Liver (tissue), 3 donors: Measurements from ENCODE around the gene STOX1.

Experiments used
- SP1 ChIP-seq: IDR thresholded peaks from 2 replicates; pipeline ENCODE4 v1.6.1; 2018; ENCODE audit warnings: antibody characterized with exemption, mild to moderate bottlenecking
- TF ChIP-seq, protein P1 (sequence below): fragments of 150-350 bp; IDR thresholded peaks from 2 replicates; pipeline ENCODE4 v1.5.1; 2017; ENCODE audit warnings: improper control_type of control experiment, low read depth, low read length; ENCODE audit not compliant: missing input control
- TF ChIP-seq, protein P2 (sequence below): IDR thresholded peaks from 2 replicates; pipeline ENCODE4 v1.6.1; 2016; ENCODE audit warnings: antibody characterized with exemption
- donor health status: healthy.
- donor health status: healthy.

DNA sequence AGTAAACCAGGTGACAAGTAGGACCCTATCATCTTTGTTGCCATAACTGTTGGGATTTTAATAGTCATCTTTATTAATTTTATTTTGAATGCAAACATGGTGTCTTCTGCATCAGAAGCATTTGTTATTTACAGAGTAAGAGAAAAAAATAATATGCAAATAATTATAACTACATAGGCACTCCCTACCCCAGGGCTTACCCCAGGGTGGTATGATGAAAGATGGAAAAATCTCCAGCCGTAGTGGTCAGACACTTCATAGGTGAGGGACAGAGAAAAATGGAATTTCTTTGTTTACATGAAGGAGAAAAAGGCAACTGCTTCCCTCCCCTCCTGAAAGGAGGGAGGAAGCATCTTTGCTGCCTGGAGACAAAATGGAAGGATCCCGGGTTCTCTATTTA, 29.7 kb downstream of the STOX1 start:
- TF ChIP-seq, protein P1, sequence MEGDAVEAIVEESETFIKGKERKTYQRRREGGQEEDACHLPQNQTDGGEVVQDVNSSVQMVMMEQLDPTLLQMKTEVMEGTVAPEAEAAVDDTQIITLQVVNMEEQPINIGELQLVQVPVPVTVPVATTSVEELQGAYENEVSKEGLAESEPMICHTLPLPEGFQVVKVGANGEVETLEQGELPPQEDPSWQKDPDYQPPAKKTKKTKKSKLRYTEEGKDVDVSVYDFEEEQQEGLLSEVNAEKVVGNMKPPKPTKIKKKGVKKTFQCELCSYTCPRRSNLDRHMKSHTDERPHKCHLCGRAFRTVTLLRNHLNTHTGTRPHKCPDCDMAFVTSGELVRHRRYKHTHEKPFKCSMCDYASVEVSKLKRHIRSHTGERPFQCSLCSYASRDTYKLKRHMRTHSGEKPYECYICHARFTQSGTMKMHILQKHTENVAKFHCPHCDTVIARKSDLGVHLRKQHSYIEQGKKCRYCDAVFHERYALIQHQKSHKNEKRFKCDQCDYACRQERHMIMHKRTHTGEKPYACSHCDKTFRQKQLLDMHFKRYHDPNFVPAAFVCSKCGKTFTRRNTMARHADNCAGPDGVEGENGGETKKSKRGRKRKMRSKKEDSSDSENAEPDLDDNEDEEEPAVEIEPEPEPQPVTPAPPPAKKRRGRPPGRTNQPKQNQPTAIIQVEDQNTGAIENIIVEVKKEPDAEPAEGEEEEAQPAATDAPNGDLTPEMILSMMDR, result no peak
- no peak for TF ChIP-seq SP1
- TF ChIP-seq, protein P2, sequence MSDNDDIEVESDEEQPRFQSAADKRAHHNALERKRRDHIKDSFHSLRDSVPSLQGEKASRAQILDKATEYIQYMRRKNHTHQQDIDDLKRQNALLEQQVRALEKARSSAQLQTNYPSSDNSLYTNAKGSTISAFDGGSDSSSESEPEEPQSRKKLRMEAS, result no peak
